Activated CD4-positive, alpha-beta T cell treated with anti-CD3 and anti-CD28 coated beads, Interleukin-2, amount 50 U/mL, for 1 hour (primary cell): ENCODE results near the gene PCGF5.
"Not testable (repeated sequence)": the region's sequence is repeated elsewhere in the genome, so short reads cannot be mapped to it uniquely, and the experiment has no call there.

Experiments used
- DNase-seq: peaks from one replicate; pipeline ENCODE4 v3.0.0-alpha.2; 2020

Gene PCGF5

DNA sequence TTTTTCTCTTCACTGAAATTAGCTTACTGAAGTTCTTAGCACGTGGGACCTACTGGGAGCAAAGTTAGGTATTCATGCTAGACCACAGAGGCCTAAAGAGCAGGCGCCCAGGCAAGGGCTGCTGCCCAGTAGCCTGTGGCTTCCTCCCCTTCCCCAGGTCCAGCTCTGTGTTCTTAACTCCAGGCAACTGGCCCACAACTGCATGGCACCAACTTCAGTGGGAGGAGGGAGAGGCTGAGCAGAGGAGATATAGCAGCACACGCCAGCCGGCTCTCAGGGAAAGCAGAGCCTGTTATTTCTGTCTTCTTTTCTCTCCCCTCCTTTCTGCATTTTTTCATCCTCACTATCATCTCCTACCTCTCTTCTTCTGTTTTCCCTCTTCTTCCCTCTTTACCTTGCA lies 67.4 kb downstream of the PCGF5 start:
- no peak for DNase-seq

DNA sequence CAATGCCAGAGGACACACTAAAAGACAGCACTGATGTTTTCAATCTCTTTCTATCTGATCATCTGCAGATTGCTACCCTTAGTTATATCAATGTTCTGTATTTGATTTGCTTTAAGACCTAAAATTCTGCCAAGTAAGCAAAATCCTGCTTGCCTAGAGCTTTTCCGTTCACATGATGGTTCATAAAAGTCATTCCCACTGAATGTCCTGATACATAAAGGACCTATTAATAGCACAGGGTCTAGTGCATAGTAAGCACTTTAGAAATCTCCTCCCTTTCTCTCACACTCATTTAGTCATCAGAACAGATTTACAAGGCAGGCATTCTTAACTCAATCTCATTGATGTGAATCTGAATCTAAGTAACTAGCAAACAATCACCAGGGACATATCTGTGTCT lies 68.8 kb downstream of the PCGF5 start:
- no peak for DNase-seq

DNA sequence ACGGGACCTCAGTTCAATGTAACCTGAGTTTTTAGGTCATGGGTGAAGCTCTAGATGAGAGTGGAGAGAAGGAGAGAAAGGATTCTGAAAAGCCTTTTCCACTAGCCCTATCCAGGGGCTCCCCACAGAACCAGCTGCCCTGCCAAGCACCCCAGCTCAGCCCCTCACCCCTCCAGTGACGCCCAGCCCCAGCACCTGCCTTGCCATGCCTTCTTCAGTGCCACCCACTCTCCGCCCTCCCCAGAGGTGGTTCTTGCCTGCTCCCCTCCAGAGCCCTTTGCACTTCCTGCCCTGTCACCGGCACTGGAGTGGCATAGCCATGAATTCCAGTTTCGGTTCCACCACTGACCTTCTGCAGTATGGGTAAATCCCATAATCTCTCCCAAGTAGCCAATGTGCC lies 70.1 kb downstream of the PCGF5 start:
- no peak for DNase-seq

DNA sequence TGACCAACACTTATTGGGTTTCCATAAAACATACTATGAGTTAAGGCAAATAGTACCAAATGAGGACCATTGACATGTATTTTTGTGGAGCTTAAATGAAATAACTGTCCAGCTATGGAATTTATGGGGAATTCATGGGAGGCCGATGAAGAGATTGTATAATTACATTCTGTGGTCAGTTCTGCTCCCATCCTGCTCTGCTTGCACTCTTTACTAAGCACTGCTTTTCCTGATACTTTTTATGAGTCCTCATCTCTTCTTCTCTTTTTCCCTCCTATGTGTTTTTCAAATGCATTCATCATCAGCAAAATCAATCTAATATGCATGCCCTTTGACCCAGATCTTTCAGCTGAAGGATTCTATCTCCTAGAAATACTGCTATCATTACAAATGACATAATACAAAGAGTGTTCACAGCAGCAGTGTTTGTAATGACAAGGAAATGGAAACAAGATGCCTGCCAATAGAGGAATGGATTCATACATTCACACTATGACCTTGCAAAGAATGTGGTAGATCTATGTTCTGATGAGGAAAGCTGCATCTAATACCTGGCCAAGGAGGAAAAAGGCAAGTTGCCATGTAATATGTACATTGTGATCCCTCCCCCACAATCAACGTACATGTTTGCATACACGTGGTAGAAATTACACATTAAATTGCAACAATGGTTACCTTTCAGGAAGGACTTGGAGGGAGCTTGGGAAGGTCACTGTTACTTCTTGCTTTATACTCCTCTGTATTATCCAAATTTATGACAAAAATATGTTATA lies 73.9 kb downstream of the PCGF5 start:
- DNase-seq = no peak

DNA sequence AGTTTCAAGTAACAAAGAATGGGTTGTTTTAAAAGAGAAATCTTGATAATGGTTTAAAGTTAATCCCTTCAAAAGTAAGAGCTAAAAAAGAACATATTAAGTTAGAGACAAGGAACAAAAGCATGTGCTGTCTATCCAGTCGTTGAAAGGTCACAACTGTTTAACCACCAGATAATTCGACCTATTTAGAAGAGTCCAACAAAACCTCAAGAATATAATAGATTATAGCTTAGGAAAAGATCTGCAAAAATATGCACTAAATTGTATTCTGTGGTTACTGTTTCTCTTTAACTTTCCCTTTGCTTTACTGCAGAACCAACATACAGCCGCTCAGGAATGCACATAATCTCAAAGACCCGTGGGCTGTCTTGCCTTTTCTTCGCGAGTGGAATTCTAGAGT lies 74.9 kb downstream of the PCGF5 start:
- DNase-seq = no peak

DNA sequence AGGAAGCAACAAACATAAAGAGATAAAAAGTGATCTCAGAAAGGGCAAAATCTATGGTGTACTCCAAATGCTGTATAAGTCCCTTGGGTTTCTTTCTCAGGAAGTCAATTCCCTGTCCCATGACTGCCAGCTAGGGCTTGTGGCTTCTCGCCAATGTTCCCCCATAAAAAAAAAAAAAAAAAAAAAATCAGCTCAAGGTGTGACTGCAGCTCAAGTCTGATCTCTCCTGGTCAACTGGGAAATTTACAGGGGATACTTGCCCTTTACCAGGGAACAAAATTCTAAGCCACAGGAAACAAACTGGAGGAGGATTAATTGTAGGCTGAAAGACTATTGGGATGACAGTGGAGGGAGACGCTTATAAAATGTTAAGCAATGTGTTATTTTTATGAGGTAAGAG lies 76.0 kb downstream of the PCGF5 start:
- DNase-seq = no peak

DNA sequence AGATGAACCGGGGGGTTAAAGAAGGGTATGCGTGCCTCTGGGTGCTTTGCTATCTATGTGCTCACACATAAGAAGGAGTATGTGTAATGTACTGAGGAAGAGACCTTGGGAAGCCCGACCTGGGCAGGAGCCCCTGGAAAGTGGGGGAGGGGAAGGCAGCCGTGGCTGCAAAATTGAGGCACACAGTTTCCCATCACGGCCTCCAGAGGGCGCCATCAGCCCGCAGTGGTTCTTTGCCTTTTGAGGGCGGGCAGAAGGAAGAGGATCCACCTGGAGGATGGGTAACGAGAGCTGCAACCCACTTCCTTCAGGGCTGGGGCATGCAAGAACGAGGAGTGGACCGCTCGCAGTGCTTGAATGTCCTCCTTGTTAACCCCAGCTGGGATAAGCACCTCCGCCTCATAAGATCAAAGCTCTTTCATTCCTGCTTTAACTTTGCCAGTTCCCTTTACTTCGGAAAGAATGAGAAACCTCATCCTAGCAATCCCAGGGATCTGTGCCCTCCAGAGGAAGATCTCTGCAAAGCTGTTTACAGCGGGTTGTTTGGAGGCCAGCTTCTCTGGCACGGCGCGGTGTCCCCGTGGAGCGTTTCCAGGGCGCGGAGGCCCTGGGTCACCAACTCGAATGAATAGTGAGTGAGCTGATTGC lies 77.9 kb downstream of the PCGF5 start:
- DNase-seq = peak; percentile 73

DNA sequence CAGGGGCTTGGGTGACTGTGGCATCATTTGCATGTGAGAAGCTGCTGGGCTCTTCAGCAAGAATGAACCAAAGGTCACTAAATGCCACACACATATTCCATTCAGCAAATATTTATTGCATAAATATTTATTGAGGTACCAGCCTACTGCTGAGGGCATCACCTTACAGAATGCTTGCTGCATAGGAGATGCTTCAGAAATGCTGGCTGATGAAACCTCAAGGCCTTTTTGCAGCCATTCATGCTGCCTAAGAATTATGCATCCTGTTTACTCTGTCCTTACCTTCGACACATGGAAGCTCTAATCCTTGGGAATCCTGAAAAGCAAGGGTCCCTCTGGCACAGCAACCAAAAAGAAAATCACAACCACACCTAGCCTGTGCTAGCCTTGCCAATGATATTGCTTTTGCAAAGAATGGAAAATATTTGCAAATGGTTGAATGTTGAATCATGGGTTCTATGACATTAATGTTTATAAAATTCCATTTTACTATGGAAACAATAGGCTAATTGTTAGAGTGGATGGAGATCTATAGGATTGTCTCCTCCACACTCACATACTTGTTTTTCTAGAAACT lies 79.6 kb downstream of the PCGF5 start:
- DNase-seq = no peak

DNA sequence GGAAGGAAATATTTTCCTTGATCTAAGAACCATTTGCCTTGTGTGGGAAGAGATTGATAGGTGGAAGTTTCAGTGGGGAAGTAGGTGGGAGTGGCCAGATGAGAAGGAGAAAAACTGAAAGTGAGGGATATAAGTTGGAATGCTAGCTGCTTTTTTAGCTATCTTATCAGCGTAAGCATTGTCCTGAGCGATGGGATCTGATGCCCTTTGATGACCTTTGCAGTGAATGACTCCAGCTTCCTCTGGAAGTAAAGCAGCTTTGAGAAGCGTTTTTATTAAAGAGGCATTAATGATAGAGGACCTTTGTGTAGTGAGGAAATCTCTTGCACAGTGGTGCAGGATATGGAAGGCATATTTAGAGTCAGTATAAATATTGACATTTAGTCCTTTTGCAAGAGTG lies 82.5 kb downstream of the PCGF5 start:
- DNase-seq = not testable (repeated sequence)

DNA sequence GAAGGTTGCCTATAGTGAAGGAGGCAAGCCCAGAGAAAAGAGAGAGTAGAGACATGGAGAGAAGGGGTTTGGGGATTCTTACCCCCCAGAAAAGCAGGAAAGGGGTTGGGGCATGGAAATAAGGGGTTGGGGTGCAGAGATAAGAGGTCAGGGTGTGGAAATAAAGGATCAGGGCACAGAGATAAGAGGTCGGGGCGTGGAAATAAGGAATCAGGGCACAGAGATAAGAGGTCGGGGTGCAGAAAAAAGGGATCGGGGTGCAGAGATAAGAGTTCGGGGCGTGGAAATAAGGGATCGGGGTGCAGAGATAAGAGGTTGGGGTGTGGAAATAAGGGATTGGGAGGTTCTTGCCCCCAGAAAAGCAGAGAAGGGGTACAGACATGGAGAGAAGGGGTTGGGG lies 85.5 kb downstream of the PCGF5 start:
- DNase-seq = not testable (repeated sequence)

DNA sequence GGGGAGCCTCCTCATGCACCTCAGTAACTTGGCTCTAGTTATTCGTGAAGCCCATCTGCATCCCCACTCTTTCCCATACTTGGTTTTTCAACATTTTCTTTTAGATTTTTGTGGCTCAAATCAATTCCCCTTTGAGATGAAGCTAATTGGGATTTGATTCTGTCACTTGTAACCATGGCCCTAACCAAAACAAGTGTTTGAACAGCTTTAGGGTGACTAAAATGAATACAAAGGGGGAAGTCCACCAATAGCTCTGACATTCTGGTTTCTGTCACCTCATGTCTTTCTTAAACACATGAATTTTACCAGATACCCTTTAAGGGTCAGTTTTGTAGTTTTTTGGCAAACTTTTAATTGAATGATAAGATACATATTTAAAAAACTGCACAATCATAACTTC lies 87.0 kb downstream of the PCGF5 start:
- DNase-seq = no peak

DNA sequence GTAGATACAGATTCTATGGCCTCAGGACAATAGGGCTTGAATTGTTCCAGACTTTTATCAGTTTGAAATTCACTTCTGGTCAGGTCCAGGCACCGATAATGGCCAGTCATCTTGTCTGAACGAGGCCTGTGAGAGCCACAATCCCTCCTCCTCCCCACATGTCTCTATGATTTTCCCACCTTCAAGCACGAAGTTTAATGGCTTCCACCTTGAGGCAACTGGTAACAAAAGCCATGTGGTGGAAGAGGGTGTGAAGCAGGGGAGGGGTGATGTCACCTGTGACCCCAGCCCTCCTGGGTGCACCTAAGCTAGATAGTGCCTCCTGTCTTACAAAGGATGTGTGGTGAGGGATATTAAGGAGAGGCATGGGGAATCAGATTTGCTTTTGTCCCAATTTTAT lies 89.2 kb downstream of the PCGF5 start:
- no peak for DNase-seq

DNA sequence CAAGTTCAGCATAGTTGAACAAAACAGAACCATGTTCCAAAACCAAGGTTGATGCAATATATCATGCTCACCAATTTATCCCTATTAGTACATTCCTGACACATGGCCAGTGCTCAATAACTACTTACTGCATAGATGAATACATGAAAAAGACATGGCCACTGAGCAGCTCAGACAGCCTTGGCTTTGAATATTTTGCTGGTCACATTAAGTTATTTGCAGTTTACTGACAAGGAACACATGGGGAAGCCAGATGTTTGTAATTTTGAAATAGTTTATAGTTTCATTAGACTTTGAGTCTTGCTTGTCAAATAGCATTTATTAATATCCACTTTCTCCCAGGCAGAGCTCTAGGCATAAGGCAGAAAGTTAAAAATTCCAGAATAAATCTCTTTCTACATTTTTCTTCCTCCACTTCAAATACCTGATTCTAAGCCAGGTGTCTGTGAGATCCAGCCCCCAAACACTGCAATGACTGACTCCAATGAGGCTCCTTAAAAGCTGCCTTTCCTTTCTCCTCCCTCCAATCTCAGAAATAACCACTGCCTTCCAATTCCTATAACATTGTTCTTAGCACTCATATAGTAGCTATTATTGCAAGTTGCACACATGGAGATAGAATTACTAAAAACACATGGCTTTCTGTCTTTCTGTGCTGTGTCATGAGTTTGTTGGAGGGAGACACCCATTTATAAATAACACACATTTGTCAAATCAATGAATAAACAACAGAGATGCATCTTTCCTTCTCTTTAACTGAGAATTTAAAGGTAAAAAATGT lies 91.3 kb downstream of the PCGF5 start:
- DNase-seq = no peak

DNA sequence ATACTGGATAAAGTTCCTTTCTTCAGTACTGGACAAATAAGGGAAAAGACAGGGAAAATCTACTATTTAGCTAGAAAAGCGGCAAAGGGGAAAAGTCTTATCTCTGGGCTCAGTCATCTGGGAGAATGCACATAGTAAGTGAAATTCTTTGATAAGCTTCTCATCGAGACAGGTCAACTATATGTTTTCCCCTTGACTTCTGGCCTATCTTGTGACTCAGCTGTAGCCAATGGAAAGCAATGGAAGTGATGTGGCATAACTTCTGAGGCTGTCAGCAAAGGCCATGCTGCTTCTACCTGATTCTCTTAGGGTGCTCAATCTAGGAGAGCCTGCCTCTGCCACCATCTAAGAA lies 91.9 kb downstream of the PCGF5 start:
- DNase-seq = no peak

DNA sequence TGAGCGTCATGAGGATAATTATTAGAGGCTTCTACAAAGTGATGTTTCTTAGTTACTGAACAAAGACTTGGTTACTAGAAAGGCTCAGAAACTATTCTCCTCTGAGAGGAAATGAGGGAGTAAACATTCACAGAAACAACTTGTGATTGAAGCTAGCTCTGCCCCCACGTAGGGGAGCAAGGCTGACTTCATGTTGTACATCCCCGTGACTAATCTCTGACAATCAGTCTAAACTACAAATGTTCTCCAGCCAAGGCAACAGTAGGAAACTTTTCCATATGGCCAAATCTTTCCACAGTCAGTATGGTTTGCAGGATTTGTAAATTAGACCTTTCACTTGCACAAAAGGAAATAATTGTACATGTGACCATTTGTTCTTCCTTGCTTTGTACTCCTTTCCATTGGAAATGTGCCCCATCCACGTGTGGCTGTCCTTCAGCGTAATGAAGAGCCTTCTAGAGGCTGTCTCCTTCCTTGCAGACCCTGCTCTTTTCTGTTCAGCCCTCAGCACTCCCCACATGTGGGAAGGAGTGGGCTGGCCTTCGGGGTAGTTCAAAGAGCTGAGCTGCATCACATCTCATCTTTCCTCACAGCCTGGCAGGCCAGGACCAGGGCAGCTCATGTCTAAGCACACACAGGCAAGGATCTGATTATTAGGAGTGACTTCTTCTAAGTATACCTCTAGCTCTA lies 93.5 kb downstream of the PCGF5 start:
- DNase-seq = no peak

DNA sequence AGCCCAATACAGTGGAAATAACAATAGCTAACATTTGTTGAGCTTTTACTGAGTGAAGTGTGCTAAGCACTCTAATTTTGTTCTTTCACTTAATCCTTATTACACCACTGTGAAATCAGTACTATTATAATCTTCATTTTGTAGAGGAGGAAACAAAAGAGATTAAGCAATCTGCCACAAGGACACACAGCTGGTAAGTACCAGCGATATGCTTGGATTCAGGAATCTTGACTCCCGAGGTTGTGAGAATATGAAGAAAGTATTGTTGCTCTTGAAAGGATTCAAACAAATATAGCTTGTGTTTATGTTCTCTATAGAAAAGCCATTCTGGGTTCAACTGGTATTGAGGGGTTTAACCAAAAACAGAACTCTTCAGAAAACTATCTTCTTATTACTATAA lies 96.0 kb downstream of the PCGF5 start:
- no peak for DNase-seq

DNA sequence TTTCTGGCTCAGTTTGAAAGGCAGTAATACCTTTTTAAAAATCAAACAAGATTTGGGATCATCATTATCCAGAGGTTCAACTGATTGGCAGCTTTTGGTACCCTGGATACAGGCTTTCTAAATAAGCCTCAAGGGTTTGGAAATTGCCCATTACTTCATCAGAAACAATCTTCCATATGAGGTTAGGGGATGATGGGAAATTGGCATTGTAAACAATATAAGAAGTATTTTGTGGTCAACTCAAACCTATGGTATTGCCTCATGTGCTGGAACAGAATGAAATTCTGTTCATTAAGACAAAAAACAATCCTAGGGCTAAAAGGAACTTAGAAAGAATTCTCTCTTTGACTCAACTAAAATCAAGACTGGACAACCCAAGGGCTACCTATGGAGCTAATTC lies 97.1 kb downstream of the PCGF5 start:
- DNase-seq = no peak

DNA sequence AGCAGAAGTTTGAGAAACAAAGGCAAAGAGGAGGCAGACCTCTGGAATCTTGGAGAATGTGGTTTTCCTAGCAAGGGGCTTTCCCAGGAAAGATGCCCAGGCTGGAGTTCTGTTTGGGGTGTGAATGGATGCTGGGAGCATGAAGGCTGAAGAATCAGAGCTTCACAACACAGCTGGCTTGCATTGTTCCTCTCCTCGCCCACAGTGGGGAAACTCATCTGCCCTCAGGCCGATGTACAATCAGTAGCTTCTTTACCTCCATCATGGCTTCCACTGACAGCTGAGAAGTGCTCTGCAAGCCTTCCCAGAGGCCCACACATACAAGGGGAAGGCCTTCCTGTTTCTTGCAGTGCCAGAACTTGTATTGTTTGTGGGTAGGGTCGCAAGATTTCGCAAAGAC lies 98.9 kb downstream of the PCGF5 start:
- no peak for DNase-seq

DNA sequence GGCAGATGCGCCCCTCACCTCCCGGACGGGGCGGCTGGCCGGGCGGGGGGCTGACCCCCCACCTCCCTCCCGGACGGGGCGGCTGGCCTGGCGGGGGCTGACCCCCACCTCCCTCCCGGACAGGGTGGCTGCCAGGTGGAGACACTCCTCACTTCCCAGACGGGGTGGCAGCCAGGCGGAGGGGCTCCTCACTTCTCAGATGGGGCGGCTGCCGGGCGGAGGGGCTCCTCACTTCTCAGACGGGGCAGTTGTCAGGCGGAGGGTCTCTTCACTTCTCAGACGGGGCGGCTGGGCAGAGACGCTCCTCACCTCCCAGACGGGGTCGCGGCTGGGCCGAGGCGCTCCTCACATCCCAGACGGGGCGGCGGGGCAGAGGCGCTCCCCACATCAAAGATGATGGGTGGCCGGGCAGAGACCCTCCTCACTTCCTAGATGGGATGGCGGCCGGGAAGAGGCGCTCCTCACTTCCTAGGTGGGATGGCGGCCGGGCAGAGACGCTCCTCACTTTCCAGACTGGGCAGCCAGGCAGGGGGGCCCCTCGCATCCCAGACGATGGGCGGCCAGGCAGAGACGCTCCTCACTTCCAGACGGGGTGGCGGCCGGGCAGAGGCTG lies 102.9 kb downstream of the PCGF5 start:
- not testable (repeated sequence) for DNase-seq

DNA sequence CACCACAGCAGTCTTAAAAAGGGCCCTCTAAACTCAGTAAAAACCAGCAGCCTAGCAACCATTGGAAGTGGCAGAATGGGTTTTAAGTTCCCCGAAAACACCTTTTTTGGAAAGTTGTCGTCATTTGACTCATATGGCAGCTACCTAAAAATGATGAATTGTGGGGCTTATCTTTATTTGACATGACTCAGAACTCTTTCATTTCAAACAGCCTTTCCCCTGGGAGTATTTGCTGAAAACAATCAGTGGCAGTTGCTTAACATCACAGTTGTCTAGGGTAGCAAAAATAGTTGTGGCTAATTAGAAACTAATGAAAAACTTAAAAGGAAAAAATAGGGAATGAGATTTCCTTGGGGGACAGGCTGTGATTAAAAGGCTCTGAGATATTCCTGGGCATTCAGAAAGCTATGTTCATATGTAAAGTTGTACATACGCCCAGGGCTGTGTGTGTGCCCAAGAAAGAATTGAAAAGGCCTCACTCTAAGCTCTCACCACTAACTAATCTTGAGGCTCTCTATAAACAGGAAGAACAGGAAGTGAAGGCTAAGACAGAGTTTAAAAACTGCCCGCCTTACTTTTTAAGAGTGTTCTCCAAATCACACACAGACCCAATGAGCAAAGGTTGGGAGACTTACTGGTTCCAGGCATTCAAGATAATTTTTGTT lies 108.0 kb downstream of the PCGF5 start:
- DNase-seq = no peak
